AG09319 (cell line): ENCODE results near the gene PLXND1.

Source experiments
- DNase-seq: peaks from one replicate; pipeline ENCODE4 v3.0.0-alpha.2; 2010; ENCODE audit warnings: low read depth; ENCODE audit errors: extremely low read depth
- TF ChIP-seq, protein P1 (sequence below): IDR thresholded peaks from 2 replicates; pipeline ENCODE4 v1.5.1; 2011; ENCODE audit warnings: low read depth, mild to moderate bottlenecking, inconsistent platforms, low read length, moderate library complexity

Gene PLXND1

DNA sequence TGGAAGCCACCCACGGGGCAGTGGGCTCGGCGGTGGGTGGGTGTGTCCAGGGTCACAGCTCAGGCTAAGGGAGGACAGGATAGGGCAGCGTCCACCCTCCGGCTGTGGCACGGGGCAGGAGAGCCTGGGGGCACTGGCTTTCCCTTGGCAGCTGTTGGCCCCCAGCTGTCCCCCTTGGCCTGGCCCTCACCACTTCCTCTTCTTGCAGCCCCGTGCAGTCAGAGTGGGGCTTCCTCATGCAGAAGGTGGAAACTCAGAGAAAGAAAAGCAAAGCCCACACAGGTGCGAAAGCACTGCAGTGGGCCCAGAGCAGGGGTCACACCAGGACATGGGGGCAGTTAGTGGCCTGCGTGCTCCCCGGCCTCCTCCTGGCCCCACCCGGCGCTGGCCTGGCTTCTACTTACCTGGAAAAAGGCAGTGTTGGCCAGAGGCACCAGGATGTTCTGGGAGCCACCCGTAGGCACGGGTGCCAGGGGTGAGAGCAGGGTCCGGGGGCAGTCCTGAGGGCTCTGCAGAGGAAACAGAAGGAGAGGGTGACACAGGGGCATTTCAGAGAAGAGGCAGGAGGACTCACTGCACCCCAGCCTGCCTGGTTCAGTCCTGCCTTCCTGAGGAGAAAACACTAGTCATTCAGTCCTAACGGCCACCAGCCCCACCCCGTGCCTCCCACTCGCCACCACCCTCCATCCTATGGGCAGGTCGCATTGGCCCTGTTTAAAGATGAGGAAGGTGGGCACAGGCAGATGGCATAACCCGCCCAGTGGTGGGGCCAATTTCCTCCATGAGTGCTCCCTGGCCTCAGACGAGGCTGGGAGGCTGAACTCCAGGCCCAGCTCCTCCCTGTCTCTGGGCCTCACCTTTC lies 28.3 kb downstream of the PLXND1 start:
- no peak for DNase-seq

DNA sequence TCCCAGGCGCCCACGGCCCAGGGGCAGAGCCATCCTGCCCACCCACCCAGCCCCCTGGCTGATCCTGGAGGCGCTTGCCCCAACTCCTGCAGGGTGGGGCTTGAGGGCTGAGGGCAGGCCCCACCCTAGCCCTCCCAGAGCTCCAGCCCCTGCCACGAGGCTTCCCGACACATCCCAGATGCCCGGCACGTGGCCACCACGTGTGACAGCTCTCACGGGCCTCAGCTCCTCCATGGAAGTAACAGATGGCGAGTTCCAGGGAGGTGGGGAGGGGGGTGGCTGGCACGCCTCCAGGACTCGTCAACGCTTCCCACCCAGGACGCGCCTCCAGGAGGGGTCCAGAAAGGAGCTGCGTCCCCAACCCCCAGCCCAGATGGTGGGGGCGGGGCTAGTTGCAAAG lies 29.1 kb downstream of the PLXND1 start:
- TF ChIP-seq, protein P1, sequence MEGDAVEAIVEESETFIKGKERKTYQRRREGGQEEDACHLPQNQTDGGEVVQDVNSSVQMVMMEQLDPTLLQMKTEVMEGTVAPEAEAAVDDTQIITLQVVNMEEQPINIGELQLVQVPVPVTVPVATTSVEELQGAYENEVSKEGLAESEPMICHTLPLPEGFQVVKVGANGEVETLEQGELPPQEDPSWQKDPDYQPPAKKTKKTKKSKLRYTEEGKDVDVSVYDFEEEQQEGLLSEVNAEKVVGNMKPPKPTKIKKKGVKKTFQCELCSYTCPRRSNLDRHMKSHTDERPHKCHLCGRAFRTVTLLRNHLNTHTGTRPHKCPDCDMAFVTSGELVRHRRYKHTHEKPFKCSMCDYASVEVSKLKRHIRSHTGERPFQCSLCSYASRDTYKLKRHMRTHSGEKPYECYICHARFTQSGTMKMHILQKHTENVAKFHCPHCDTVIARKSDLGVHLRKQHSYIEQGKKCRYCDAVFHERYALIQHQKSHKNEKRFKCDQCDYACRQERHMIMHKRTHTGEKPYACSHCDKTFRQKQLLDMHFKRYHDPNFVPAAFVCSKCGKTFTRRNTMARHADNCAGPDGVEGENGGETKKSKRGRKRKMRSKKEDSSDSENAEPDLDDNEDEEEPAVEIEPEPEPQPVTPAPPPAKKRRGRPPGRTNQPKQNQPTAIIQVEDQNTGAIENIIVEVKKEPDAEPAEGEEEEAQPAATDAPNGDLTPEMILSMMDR: no peak
- DNase-seq: no peak

More for the DNA sequence above, 28.3 kb downstream of the PLXND1 start:
- TF ChIP-seq, protein P1: no peak

DNA sequence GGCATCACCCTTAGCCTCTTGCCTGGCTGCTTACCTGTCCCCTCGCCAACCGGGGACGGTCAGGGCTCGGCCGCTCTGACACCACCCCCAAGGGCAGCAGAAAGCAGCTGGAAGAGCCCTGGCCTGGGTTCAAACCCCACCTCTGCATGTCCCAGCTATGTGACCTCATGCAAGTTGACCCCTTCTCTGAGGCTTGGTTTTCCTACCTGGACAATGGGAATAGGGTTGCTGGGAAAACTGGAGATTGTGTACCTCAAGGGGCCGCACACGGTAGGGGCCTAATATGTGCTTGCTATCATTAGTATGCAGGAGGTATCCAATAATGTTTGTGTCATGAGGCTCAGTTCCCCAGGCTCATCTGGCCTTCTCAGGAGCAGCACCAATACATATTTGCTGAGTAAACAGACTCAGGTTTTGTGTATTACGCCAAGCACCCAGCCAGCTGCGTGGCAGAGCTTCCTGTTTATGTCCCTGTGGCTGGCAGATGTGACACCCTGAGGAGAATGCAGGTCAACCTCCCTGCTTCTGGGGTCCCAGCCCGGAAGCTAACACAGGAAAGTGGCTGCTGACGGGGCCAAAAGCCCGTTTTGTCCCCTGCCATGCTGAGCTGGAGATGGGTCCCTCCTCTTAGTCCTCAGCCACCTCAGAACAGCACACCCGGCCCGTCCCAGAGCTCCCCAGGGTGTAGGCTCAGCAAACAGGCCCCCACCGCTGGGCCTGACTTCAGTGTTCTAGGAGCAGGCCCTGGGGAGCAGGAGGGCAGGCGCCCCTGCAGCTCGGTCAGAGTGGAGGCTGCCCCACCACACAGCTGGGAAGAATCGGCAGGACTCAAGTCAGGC lies 29.7 kb downstream of the PLXND1 start:
- TF ChIP-seq, protein P1: no peak
- DNase-seq: no peak

DNA sequence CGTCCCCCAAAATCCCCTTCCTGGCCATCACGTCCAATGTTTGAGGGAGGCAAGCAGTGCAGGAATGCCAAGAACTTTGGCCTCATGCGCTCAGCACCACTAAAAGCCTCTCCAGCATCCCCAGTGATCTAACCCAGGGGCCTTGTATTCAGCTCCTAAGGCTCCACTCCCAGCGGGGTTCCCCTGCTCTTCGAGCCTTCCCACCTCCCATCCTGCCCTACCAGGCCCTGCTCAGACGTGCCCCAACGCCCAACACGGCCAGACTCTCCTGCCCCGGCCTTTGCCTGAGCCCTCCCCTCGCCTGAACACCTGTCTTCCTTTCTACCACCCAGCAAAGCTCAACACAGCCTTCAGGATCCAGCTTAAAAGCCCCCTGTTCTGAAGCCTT lies 30.5 kb downstream of the PLXND1 start:
- TF ChIP-seq, protein P1: no peak
- no peak for DNase-seq

DNA sequence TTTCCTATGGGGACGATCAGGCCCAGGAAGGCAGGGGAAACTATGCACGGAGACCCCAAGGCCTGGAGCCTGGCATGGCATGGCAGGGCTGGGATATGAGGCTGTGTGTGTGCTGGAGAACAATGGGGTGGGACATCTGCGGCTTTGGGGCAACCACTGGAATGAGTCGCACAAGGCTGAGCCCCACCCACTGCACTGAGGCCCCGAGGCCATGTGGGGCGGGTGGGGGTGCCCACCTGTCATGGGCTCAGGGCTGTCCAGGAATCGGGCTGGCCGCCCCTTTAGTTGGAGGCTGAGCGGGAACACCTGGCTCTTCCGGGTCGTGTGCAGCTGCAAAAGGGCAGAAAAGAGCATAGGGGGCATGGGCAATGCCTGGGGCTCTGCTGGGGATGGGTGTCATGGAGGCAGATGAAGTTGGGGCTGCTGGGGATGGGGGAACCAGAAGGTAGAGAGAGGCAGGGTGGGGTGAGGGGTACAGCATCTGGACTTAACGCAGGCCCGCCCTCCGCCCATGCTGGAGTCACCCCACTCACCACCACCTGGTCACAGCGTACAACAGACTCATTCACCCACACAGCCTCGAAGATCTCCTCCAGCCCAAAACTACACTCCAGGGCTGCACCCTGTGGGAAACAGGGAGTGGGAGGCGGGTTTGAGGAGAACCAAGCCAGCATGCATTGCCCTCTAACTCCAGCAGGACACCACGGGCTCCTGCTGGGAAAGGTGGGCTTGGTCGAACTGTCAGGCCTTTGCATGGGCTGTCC lies 31.1 kb downstream of the PLXND1 start:
- no peak for DNase-seq
- TF ChIP-seq, protein P1: no peak

DNA sequence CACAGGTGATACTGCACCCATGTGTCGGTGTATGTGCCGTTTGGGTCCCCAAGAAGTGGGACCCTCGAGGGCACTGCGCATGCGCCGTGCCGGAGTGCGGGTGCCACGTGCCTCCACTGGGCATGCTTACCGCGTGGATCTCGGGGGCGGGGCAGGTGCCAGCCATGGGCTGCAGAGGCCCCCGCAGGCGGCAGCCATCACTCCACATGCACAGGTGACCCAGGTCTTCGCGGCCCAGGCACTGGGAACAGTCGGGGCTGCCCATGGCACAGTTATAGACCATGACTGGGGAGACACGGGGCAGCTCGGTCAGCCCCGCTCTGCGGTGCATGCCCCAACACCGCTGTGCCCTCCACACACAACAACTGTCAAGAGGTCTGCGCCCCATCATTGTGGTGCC lies 32.3 kb downstream of the PLXND1 start:
- TF ChIP-seq, protein P1: no peak
- no peak for DNase-seq
